B cell (primary cell): Measurements from ENCODE around the gene PHIP. TPM values are rescaled to one million over a fixed set of nuclear protein-coding genes. Genes with fewer than 3 reads are reported as not detected.

Experiments used
- ATAC-seq: fragments of 200-7000 bp; cut with Tn5 transposase; one replicate; pipeline ENCODE4 v1.10.0; 2021; ENCODE audit warnings: low read depth, mild to moderate bottlenecking, moderate number of reproducible peaks, moderate library complexity
- CTCF ChIA-PET: fragments of 350-600 bp; sonication (Branson Sonifier 250); formaldehyde crosslinking; loops from one replicate; lab custom pipeline; 2021; ENCODE audit warnings: antibody characterized with exemption, inconsistent platforms; lab: Charles Lee
- POLR2A ChIA-PET: fragments of 350-600 bp; sonication (Branson Sonifier 250); formaldehyde crosslinking; loops from one replicate; lab custom pipeline; 2021; ENCODE audit warnings: antibody characterized with exemption; lab: Charles Lee
- DNase-seq: peaks from one replicate; pipeline ENCODE4 v3.0.0; 2013
- H2AFZ ChIP-seq: 2 replicates; pipeline ENCODE4 v1.6.1; 2012; ENCODE audit warnings: mild to moderate bottlenecking, low read depth, low read length; ENCODE audit not compliant: insufficient read depth, poor library complexity, severe bottlenecking
- H3K27ac ChIP-seq, 2 donors: 1 replicate in 1 of 2; 2 replicates in 1 of 2; pipeline ENCODE4 v1.5.1; 2012 to 2013; ENCODE audit warnings: low read length in 2 of 2, mild to moderate bottlenecking in 2 of 2, moderate library complexity in 1 of 2
- H3K27me3 ChIP-seq, 4 experiments: fragments of 200-600 bp in 1 of 4; sonication (generic) in 1 of 4; replicated peaks in 1 of 4; 1 replicate in 2 of 4; 2 replicates in 2 of 4; pipeline versions ENCODE4 v1.6.1 to v1.7.0; 2013 to 2016; ENCODE audit warnings: low read length in 3 of 4, mild to moderate bottlenecking in 2 of 4, mixed read lengths in 1 of 4, moderate library complexity in 1 of 4; ENCODE audit not compliant: insufficient read depth in 4 of 4, control insufficient read depth in 3 of 4; ENCODE audit errors: control extremely low read depth in 1 of 4
- H3K36me3 ChIP-seq, 2 experiments: replicated peaks in 1 of 2; 1 replicate in 1 of 2; 2 replicates in 1 of 2; pipeline versions ENCODE4 v1.6.1 to v1.7.1; 2013; ENCODE audit warnings: low read length in 1 of 2; ENCODE audit not compliant: insufficient read depth in 2 of 2, control insufficient read depth in 1 of 2; ENCODE audit errors: control extremely low read depth in 1 of 2, extremely low read depth in 1 of 2
- H3K4me1 ChIP-seq, 2 donors: fragments of 200-600 bp in 1 of 2; sonication (generic) in 1 of 2; 1 replicate in 1 of 2; 2 replicates in 1 of 2; pipeline versions ENCODE4 v1.5.1 to v1.6.1; 2013 to 2017; ENCODE audit warnings: low read length in 2 of 2; ENCODE audit not compliant: control insufficient read depth in 2 of 2, insufficient read depth in 2 of 2
- H3K4me2 ChIP-seq: replicated peaks from 2 replicates; pipeline ENCODE3; 2012; ENCODE audit warnings: mild to moderate bottlenecking, low read depth, low read length; ENCODE audit not compliant: poor library complexity, severe bottlenecking
- H3K4me3 ChIP-seq, 5 experiments: fragments of 200-600 bp in 1 of 5; sonication (generic) in 1 of 5; 1 replicate in 3 of 5; 2 replicates in 2 of 5; pipeline versions ENCODE4 v1.5.1 to v1.7.0; 2011 to 2016; ENCODE audit warnings: low read length in 4 of 5, mild to moderate bottlenecking in 4 of 5, low read depth in 2 of 5, control low read depth in 1 of 5, moderate library complexity in 1 of 5; ENCODE audit not compliant: insufficient read depth in 1 of 5; ENCODE audit errors: control extremely low read depth in 1 of 5, extremely low read depth in 1 of 5
- H3K79me2 ChIP-seq: fragments of 200-600 bp; sonication (generic); one replicate; pipeline ENCODE4 v1.6.0; 2016; ENCODE audit warnings: low read length; ENCODE audit not compliant: control insufficient read depth, insufficient read depth
- H3K9ac ChIP-seq: fragments of 200-600 bp; sonication (generic); 2 replicates; pipeline ENCODE4 v1.6.1; 2017; ENCODE audit warnings: mild to moderate bottlenecking, low read length, moderate library complexity
- H3K9me3 ChIP-seq, 3 donors: one replicate each; pipeline versions ENCODE4 v1.6.1 to v1.7.1; 2013; ENCODE audit warnings: low read length in 2 of 3; ENCODE audit not compliant: control insufficient read depth in 2 of 3, insufficient read depth in 1 of 3; ENCODE audit errors: control extremely low read depth in 1 of 3
- H4K20me1 ChIP-seq: 2 replicates; pipeline ENCODE4 v1.6.0; 2012; ENCODE audit warnings: mild to moderate bottlenecking, low read length; ENCODE audit not compliant: insufficient read depth, control insufficient read depth, poor library complexity, severe bottlenecking
- H3K27ac Mint-ChIP-seq: one replicate; pipeline ENCODE4 v1.8.0; 2021; ENCODE audit warnings: mixed read lengths
- H3K27me3 Mint-ChIP-seq: one replicate; pipeline ENCODE4 v1.8.0; 2021; ENCODE audit warnings: mixed read lengths
- H3K4me1 Mint-ChIP-seq: one replicate; pipeline ENCODE4 v1.8.0; 2021; ENCODE audit warnings: mixed read lengths
- H3K4me3 Mint-ChIP-seq: one replicate; pipeline ENCODE4 v1.8.0; 2021; ENCODE audit warnings: mixed read lengths
- H3K9me3 Mint-ChIP-seq: one replicate; pipeline ENCODE4 v1.8.0; 2022; ENCODE audit warnings: mixed read lengths; ENCODE audit not compliant: insufficient read depth
- EZH2 ChIP-seq: IDR thresholded peaks from 2 replicates; pipeline ENCODE4 v1.6.1; 2012; ENCODE audit warnings: borderline replicate concordance, low read depth, mild to moderate bottlenecking, moderate library complexity, low read length; ENCODE audit not compliant: insufficient read depth, poor library complexity, severe bottlenecking
- WGBS: methylation state at CpG from one replicate; pipeline ENCODE4 v1.1.5; 2013; ENCODE audit warnings: missing lambda C conversion rate; ENCODE audit not compliant: insufficient coverage; 5-methylcytosine and 5-hydroxymethylcytosine counted together
- intact Hi-C: fragments of 100-400 bp; cut with micrococcal nuclease; formaldehyde crosslinking; loops from one replicate; pipeline ENCODE4 v1.10.0; 2022
- polyA plus RNA-seq: library from polyadenylated mRNA; depleted of rRNA; stranded (reverse); fragments of >200 nt; gene quantifications from 2 replicates; pipeline ENCODE4 v1.2.3, GENCODE V29; 2012
- total RNA-seq, 2 donors: library from RNA; stranded (reverse); fragments of 120-200 nt in 1 of 2; gene quantifications; 1 replicate in 1 of 2; 2 replicates in 1 of 2; pipeline versions ENCODE4 v1.2.3 to v1.2.4, GENCODE V29; 2013 to 2022
- TF ChIP-seq, protein P1 (sequence below): fragments of 200-600 bp; IDR thresholded peaks from one replicate; pipeline ENCODE4 v1.8.0; 2022; ENCODE audit warnings: antibody characterized with exemption, mild to moderate bottlenecking

The PHIP gene
- total and polyA plus RNA-seq, 2 donors (not counting 1 experiment from before 2014, with no cell fraction given): 7.4 to 52.7 TPM

DNA sequence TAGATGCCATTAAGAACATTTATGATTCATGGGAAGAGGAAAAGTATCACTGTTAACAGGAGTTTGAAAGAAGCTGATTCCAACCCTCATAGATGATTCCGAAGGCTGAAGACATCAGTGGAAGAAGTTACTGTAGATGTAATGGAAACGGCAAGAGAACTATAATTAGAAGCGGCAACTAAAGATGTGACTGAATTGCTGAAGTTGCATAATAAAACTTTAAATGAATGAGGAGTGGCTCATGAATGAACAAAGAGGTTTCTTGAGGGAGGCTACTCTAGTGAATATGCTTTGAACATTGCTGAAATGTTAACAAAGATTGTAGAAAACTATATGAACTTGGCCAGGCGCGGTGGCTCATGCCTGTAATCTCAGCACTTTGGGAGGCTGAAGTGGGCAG, 84.1 kb downstream of the PHIP start:
- H3K9ac ChIP-seq: no peak overlapping the region
- intact Hi-C loops: no loop called here
- TF ChIP-seq, protein P1, sequence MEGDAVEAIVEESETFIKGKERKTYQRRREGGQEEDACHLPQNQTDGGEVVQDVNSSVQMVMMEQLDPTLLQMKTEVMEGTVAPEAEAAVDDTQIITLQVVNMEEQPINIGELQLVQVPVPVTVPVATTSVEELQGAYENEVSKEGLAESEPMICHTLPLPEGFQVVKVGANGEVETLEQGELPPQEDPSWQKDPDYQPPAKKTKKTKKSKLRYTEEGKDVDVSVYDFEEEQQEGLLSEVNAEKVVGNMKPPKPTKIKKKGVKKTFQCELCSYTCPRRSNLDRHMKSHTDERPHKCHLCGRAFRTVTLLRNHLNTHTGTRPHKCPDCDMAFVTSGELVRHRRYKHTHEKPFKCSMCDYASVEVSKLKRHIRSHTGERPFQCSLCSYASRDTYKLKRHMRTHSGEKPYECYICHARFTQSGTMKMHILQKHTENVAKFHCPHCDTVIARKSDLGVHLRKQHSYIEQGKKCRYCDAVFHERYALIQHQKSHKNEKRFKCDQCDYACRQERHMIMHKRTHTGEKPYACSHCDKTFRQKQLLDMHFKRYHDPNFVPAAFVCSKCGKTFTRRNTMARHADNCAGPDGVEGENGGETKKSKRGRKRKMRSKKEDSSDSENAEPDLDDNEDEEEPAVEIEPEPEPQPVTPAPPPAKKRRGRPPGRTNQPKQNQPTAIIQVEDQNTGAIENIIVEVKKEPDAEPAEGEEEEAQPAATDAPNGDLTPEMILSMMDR: no peak
- no peak for TF ChIP-seq EZH2

DNA sequence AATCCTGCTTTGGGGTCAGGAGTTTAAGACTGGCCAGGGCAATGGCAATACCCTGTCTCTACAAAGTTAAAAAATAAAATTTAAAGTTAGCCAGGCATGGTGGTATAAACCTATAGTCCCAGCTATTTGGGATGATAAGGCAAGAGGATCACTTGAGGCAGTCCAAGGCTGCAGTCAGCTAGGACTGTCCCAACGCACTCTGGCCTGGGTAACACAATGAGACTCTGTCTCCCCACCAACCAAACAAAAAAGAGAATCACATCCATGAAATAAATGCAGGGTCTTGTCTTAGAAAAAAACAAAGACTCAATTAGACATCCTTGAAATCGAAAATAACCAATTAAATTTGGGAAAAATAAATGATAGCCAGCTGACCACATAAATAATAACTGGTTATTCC, 88.9 kb downstream of the PHIP start:
- TF ChIP-seq, protein P1: no peak
- no peak for TF ChIP-seq EZH2

More for the DNA sequence above, 84.1 kb downstream of the PHIP start:
- no peaks in the 10 kb centered on the region for H4K20me1 ChIP-seq
- Mint-ChIP-seq H3K4me1 (no peaks in the 10 kb centered on the region), H3K27me3 (no peaks in the 10 kb centered on the region), H3K9me3 (peaks cover 2% of the 10 kb centered on the region), H3K27ac (no peak overlapping the region), H3K4me3 (no peak overlapping the region)
- H3K27me3 ChIP-seq: no peaks in the 10 kb centered on the region
- 97% methylated on average over 3 of the region's 5 CpGs for WGBS
- no peaks in the 10 kb centered on the region for H3K4me1 ChIP-seq
- no peak overlapping the region for H3K27ac ChIP-seq
- DNase-seq (no peak), ATAC-seq (no peak)
- no peak overlapping the region for H3K4me2 ChIP-seq
- no peaks in the 10 kb centered on the region for H3K79me2 ChIP-seq
- ChIA-PET POLR2A (no interaction called here), CTCF (no interaction called here)
- H2AFZ ChIP-seq: no peak overlapping the region
- no peak overlapping the region for H3K4me3 ChIP-seq
- peaks cover 0 to 4% (median 0%) of the 10 kb centered on the region in 3 donors for H3K9me3 ChIP-seq
- H3K36me3 ChIP-seq: peaks cover 28 to 91% of the 10 kb centered on the region in 2 experiments

More for the DNA sequence above, 88.9 kb downstream of the PHIP start:
- POLR2A ChIA-PET: no interaction called here
- Histone ChIP-seq H3K4me2 (no peak overlapping the region), H3K79me2 (no peaks in the 10 kb centered on the region), H3K4me3 (no peak overlapping the region), H3K9ac (no peak overlapping the region), H4K20me1 (no peaks in the 10 kb centered on the region), H3K27ac (no peak overlapping the region), H3K36me3 (peaks cover 7 to 86% of the 10 kb centered on the region in 2 experiments), H3K27me3 (no peaks in the 10 kb centered on the region), H2AFZ (no peak overlapping the region), H3K9me3 (peaks cover 0 to under 1% (median 0%) of the 10 kb centered on the region in 3 donors), H3K4me1 (no peaks in the 10 kb centered on the region)
- H3K4me3 Mint-ChIP-seq: no peak overlapping the region
- H3K9me3 Mint-ChIP-seq: peaks cover 2% of the 10 kb centered on the region
- no peaks in the 10 kb centered on the region for H3K27me3 Mint-ChIP-seq
- DNase-seq (no peak), ATAC-seq (no peak)
- CTCF ChIA-PET: no interaction called here
- no CpG with 5 or more reads among the region's 2 CpGs for WGBS
- H3K27ac Mint-ChIP-seq: no peak overlapping the region
- no peaks in the 10 kb centered on the region for H3K4me1 Mint-ChIP-seq
- intact Hi-C loops: no loop called here
